IMR-90 (cell line): ENCODE measurements around the gene NTM. TPM values are rescaled to one million over a fixed set of nuclear protein-coding genes. Genes with fewer than 3 reads are reported as not detected.

Source experiments
- ATAC-seq: fragments of 200-7000 bp; cut with Tn5 transposase; 2 replicates; pipeline ENCODE4 v1.9.1; 2020; ENCODE audit warnings: low read depth, mild to moderate bottlenecking, moderate library complexity
- BruUV-seq: library from RNA; stranded (reverse); fragments of 400-500 nt; replicated peaks from 2 replicates; lab custom pipeline; 2021; lab: Mats Ljungman, UMichigan
- CTCF ChIA-PET: fragments of 300-600 bp; formaldehyde crosslinking; extraction: SDS; loops from one replicate; lab custom pipeline; 2021; ENCODE audit warnings: antibody characterized with exemption; lab: Yijun Ruan, JAX
- POLR2A ChIA-PET: fragments of 300-600 bp; sonication (Branson Sonifier 250); formaldehyde crosslinking; loops from one replicate; lab custom pipeline; 2022; ENCODE audit warnings: antibody characterized with exemption; ENCODE audit not compliant: unreplicated experiment; lab: Charles Lee
- DNase-seq: peaks from one replicate; pipeline ENCODE4 v3.0.0; 2013
- H2AFZ ChIP-seq: replicated peaks from 2 replicates; pipeline ENCODE3; 2013; ENCODE audit warnings: low read length, mild to moderate bottlenecking; ENCODE audit not compliant: poor library complexity
- H2AK5ac ChIP-seq: 2 replicates; pipeline ENCODE4 v1.6.1; 2013; ENCODE audit warnings: low read depth, low read length, inconsistent platforms
- H2AK9ac ChIP-seq: replicated peaks from 2 replicates; pipeline ENCODE3; 2013; ENCODE audit warnings: mild to moderate bottlenecking, low read depth, low read length, moderate library complexity; ENCODE audit not compliant: poor library complexity
- H2BK120ac ChIP-seq: 2 replicates; pipeline ENCODE4 v1.6.1; 2013; ENCODE audit warnings: low read depth, low read length, inconsistent platforms
- H2BK15ac ChIP-seq: 3 replicates; pipeline ENCODE4 v1.6.1; 2013; ENCODE audit warnings: low read depth, low read length, inconsistent platforms
- H2BK20ac ChIP-seq: 2 replicates; pipeline ENCODE4 v1.6.1; 2013; ENCODE audit warnings: low read depth, mild to moderate bottlenecking, inconsistent platforms, low read length, moderate library complexity
- H2BK5ac ChIP-seq: 2 replicates; pipeline ENCODE4 v1.6.1; 2013; ENCODE audit warnings: mild to moderate bottlenecking, low read depth, low read length, inconsistent platforms; ENCODE audit not compliant: poor library complexity, severe bottlenecking
- H3K14ac ChIP-seq: replicated peaks from 2 replicates; pipeline ENCODE4 v1.6.1; 2013; ENCODE audit warnings: low read depth, low read length, inconsistent platforms
- H3K18ac ChIP-seq: 2 replicates; pipeline ENCODE4 v1.6.1; 2013; ENCODE audit warnings: low read depth, low read length, control low read depth
- H3K23ac ChIP-seq: 2 replicates; pipeline ENCODE4 v1.6.1; 2013; ENCODE audit warnings: low read depth, low read length, inconsistent platforms
- H3K27ac ChIP-seq: 2 replicates; pipeline ENCODE4 v1.5.1; 2013; ENCODE audit warnings: mild to moderate bottlenecking, control low read depth, low read length; ENCODE audit not compliant: insufficient read depth
- H3K27me3 ChIP-seq: 2 replicates; pipeline ENCODE4 v1.6.1; 2013; ENCODE audit warnings: low read length; ENCODE audit not compliant: control insufficient read depth, insufficient read depth
- H3K36me3 ChIP-seq: 2 replicates; pipeline ENCODE4 v1.6.1; 2013; ENCODE audit warnings: low read length, mixed read lengths; ENCODE audit not compliant: control insufficient read depth, insufficient read depth
- H3K4ac ChIP-seq: 2 replicates; pipeline ENCODE4 v1.6.1; 2013; ENCODE audit warnings: low read depth, low read length, inconsistent platforms
- H3K4me1 ChIP-seq: 2 replicates; pipeline ENCODE4 v1.6.1; 2013; ENCODE audit warnings: low read length, mixed read lengths; ENCODE audit not compliant: control insufficient read depth, insufficient read depth
- H3K4me2 ChIP-seq: 2 replicates; pipeline ENCODE4 v1.6.1; 2013; ENCODE audit warnings: low read depth, mild to moderate bottlenecking, control low read depth, low read length, moderate library complexity
- H3K4me3 ChIP-seq: 2 replicates; pipeline ENCODE4 v1.5.1; 2013; ENCODE audit warnings: low read depth, mild to moderate bottlenecking, control low read depth, low read length, moderate library complexity; ENCODE audit not compliant: insufficient read depth
- H3K56ac ChIP-seq: 2 replicates; pipeline ENCODE4 v1.6.1; 2013; ENCODE audit warnings: low read length, inconsistent platforms; ENCODE audit not compliant: insufficient read depth; ENCODE audit errors: extremely low read depth
- H3K79me1 ChIP-seq, 2 experiments: 2 replicates each; pipeline ENCODE4 v1.6.1; 2013; ENCODE audit warnings: low read length in 2 of 2, inconsistent platforms in 1 of 2, low read depth in 1 of 2
- H3K9ac ChIP-seq: 2 replicates; pipeline ENCODE4 v1.6.1; 2013; ENCODE audit warnings: low read depth, low read length, control low read depth
- H3K9me1 ChIP-seq: 2 replicates; pipeline ENCODE4 v1.6.1; 2013; ENCODE audit warnings: low read length, inconsistent platforms; ENCODE audit not compliant: insufficient read depth
- H3K9me3 ChIP-seq: 2 replicates; pipeline ENCODE4 v1.6.1; 2013; ENCODE audit warnings: low read length; ENCODE audit not compliant: control insufficient read depth, insufficient read depth
- H4K20me1 ChIP-seq: 2 replicates; pipeline ENCODE4 v1.6.1; 2013; ENCODE audit warnings: low read length, inconsistent platforms; ENCODE audit not compliant: insufficient read depth
- H4K5ac ChIP-seq: 2 replicates; pipeline ENCODE4 v1.6.1; 2013; ENCODE audit warnings: mild to moderate bottlenecking, low read depth, low read length, control low read depth
- H4K8ac ChIP-seq, 2 experiments: 2 replicates each; pipeline ENCODE4 v1.6.1; 2013; ENCODE audit warnings: low read depth in 2 of 2, low read length in 2 of 2, control low read depth in 1 of 2, inconsistent platforms in 1 of 2
- H4K91ac ChIP-seq: 2 replicates; pipeline ENCODE4 v1.6.1; 2013; ENCODE audit warnings: low read depth, low read length, inconsistent platforms; ENCODE audit not compliant: insufficient read depth
- CEBPB ChIP-seq: IDR thresholded peaks from 2 replicates; pipeline ENCODE4 v1.6.1; 2012; ENCODE audit warnings: low read depth, low read length, improper control_type of control experiment
- CTCF ChIP-seq: conservative IDR thresholded peaks from 2 replicates; pipeline ENCODE4 v1.5.1; 2012; ENCODE audit warnings: mild to moderate bottlenecking, low read depth, low read length, improper control_type of control experiment
- ELK1 ChIP-seq: fragments of 150-350 bp; IDR thresholded peaks from 2 replicates; pipeline ENCODE4 v1.6.1; 2016; ENCODE audit warnings: low read depth, mild to moderate bottlenecking, low read length, moderate library complexity, borderline replicate concordance
- FOS ChIP-seq: fragments of 150-350 bp; IDR thresholded peaks from 2 replicates; pipeline ENCODE4 v1.6.1; 2016; ENCODE audit warnings: low read depth, low read length
- MAFK ChIP-seq: IDR thresholded peaks from 2 replicates; pipeline ENCODE4 v1.6.1; 2012; ENCODE audit warnings: low read depth, low read length, improper control_type of control experiment
- MAZ ChIP-seq: IDR thresholded peaks from 2 replicates; pipeline ENCODE4 v1.6.1; 2012; ENCODE audit warnings: low read depth, mild to moderate bottlenecking, low read length, improper control_type of control experiment, moderate library complexity, borderline replicate concordance
- MXI1 ChIP-seq: IDR thresholded peaks from 2 replicates; pipeline ENCODE4 v1.6.1; 2012; ENCODE audit warnings: low read depth, mild to moderate bottlenecking, low read length, moderate library complexity, borderline replicate concordance
- NFE2L2 ChIP-seq: fragments of 150-350 bp; IDR thresholded peaks from 2 replicates; pipeline ENCODE4 v1.6.1; 2016; ENCODE audit warnings: low read depth, mild to moderate bottlenecking, low read length
- RAD21 ChIP-seq: IDR thresholded peaks from 2 replicates; pipeline ENCODE4 v1.6.1; 2012; ENCODE audit warnings: low read length, improper control_type of control experiment
- RFX5 ChIP-seq: IDR thresholded peaks from 2 replicates; pipeline ENCODE4 v1.8.0; 2012; ENCODE audit warnings: low read depth, mild to moderate bottlenecking, low read length, moderate library complexity
- SMC3 ChIP-seq: fragments of 150-350 bp; IDR thresholded peaks from 2 replicates; pipeline ENCODE4 v1.6.1; 2016; ENCODE audit warnings: low read depth, mild to moderate bottlenecking, antibody characterized with exemption, low read length, moderate library complexity
- WGBS, 2 experiments: methylation state at CpG; one replicate each; pipeline versions ENCODE4 v1.1.5 to v1.1.7; 2013; ENCODE audit warnings: missing lambda C conversion rate in 2 of 2; ENCODE audit not compliant: insufficient read length in 1 of 2; ENCODE audit errors: extremely low coverage in 2 of 2; 5-methylcytosine and 5-hydroxymethylcytosine counted together
- dilution Hi-C: fragments of 300-500 bp; cut with HindIII; formaldehyde crosslinking; loops from one replicate; pipeline ENCODE4 v1.14.3; 2018; ENCODE audit warnings: low sequenced_read_pairs; ENCODE audit not compliant: unreplicated experiment
- in situ Hi-C: fragments of 300-500 bp; cut with MboI; formaldehyde crosslinking; loops from 3 replicates; pipeline ENCODE4 v1.14.3; 2019; ENCODE audit warnings: low sequenced_read_pairs, inconsistent platforms, mixed read lengths
- intact Hi-C: fragments of 100-400 bp; cut with micrococcal nuclease; formaldehyde crosslinking; loops from 2 replicates; pipeline ENCODE4 v1.10.0; 2022
- polyA plus RNA-seq, 3 experiments: library from polyadenylated mRNA; depleted of rRNA; stranded (reverse); fragments of >200 nt; gene quantifications; 2 replicates each; pipeline ENCODE4 v1.2.3, GENCODE V29; 2012; ENCODE audit warnings: low replicate concordance in 1 of 3
- total RNA-seq: library from RNA; depleted of rRNA; stranded (reverse); fragments of >200 nt; gene quantifications from 2 replicates; pipeline ENCODE4 v1.2.3, GENCODE V29; 2012

The NTM gene
- total and polyA plus RNA-seq, 2 of the 4 experiments (the other 2 are of a cell fraction): 19.5 to 25.5 TPM

DNA sequence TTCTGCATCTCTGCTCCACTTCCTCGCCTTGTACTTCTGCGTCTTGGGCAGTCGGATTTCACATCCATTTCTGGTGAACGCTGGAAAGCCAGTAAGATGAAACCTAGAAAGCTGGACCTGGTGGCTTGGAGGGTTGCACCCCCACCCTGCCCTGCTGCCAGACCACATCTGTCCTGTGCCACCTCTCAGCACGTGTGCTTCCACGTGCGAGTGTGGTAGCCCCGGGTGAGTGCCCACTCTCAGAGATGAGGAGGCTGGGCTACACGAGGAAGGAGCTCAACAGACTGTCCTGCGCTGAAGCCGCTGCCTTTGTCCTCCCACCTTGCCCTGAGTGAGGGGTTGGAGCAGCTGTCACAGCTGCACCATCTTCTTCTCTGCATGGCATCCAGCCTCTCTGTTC lies 77.5 kb downstream of the NTM start:
- Histone ChIP-seq H3K9me3 (no peaks in the 10 kb centered on the region), H3K27ac (no peak overlapping the region), H2BK5ac (no peak overlapping the region), H3K4me1 (no peaks in the 10 kb centered on the region), H3K18ac (no peak overlapping the region), H3K4me2 (no peak overlapping the region), H3K56ac (no peak overlapping the region), H2BK15ac (no peak overlapping the region), H3K79me1 (no peaks in the 10 kb centered on the region), H3K36me3 (no peaks in the 10 kb centered on the region), H4K91ac (no peak overlapping the region), H3K14ac (no peak overlapping the region), H4K20me1 (no peaks in the 10 kb centered on the region), H2BK20ac (no peak overlapping the region), H4K5ac (no peak overlapping the region), H2AK9ac (no peak overlapping the region), H3K4me3 (no peak overlapping the region), H3K4ac (no peak overlapping the region), H3K9ac (no peak overlapping the region), H2AK5ac (no peak overlapping the region), H3K9me1 (no peaks in the 10 kb centered on the region), H3K27me3 (no peaks in the 10 kb centered on the region), H2AFZ (no peak overlapping the region), H4K8ac (no peak overlapping the region), H2BK120ac (no peak overlapping the region), H3K23ac (no peak overlapping the region)
- TF ChIP-seq NFE2L2: no peak
- no peak for TF ChIP-seq MAZ
- no peak for TF ChIP-seq MAFK
- no peak for TF ChIP-seq MXI1
- no peak for TF ChIP-seq SMC3
- no peak for TF ChIP-seq CTCF
- no peak for TF ChIP-seq ELK1
- TF ChIP-seq FOS: no peak
- TF ChIP-seq CEBPB: no peak
- no peak for TF ChIP-seq RFX5
- no peak for TF ChIP-seq RAD21
- DNase-seq (no peak), ATAC-seq (no peak)
- dilution Hi-C loops: no loop called here
- no TSS peak for BruUV-seq
- 64% methylated on average over 5 of the region's 11 CpGs; no CpG with 5 or more reads in 1 of the 2 experiments for WGBS, 2 experiments
- POLR2A ChIA-PET: no interaction called here
- CTCF ChIA-PET: no interaction called here
- intact Hi-C loops: no loop called here
- in situ Hi-C loops: no loop called here
